Large intestine (tissue), 3 donors: Measurements from ENCODE around the gene PARP1. TPM values are rescaled to one million over a fixed set of nuclear protein-coding genes. Genes with fewer than 3 reads are reported as not detected.

Experiments used
- DNase-seq, 2 donors: peaks; one replicate each; pipeline versions ENCODE4 v3.0.0 to v3.0.0-alpha.2; 2013
- H3K27ac ChIP-seq: one replicate; pipeline ENCODE4 v1.5.1; 2013; ENCODE audit warnings: low read length
- H3K27me3 ChIP-seq: 2 replicates; pipeline ENCODE4 v1.6.1; 2013; ENCODE audit warnings: low read length; ENCODE audit not compliant: control insufficient read depth, insufficient read depth
- H3K36me3 ChIP-seq: 2 replicates; pipeline ENCODE4 v1.6.1; 2013; ENCODE audit warnings: low read length; ENCODE audit not compliant: control insufficient read depth, insufficient read depth
- H3K4me1 ChIP-seq: one replicate; pipeline ENCODE4 v1.6.1; 2013; ENCODE audit warnings: low read length; ENCODE audit not compliant: control insufficient read depth, insufficient read depth
- H3K4me3 ChIP-seq: one replicate; pipeline ENCODE4 v1.5.1; 2013; ENCODE audit warnings: low read length
- H3K9me3 ChIP-seq: one replicate; pipeline ENCODE4 v1.6.1; 2013; ENCODE audit warnings: mild to moderate bottlenecking, low read depth, low read length, moderate library complexity; ENCODE audit not compliant: control insufficient read depth
- WGBS: methylation state at CpG from one replicate; pipeline ENCODE4 v1.1.5; 2013; ENCODE audit warnings: low lambda C conversion rate; ENCODE audit not compliant: insufficient coverage; 5-methylcytosine and 5-hydroxymethylcytosine counted together
- polyA plus RNA-seq: library from polyadenylated mRNA; unstranded; fragments of 120-200 nt; gene quantifications from one replicate; pipeline ENCODE4 v1.2.1, GENCODE V29; 2013

The PARP1 gene
- polyA plus RNA-seq, 1 donor = 63.0 TPM

DNA sequence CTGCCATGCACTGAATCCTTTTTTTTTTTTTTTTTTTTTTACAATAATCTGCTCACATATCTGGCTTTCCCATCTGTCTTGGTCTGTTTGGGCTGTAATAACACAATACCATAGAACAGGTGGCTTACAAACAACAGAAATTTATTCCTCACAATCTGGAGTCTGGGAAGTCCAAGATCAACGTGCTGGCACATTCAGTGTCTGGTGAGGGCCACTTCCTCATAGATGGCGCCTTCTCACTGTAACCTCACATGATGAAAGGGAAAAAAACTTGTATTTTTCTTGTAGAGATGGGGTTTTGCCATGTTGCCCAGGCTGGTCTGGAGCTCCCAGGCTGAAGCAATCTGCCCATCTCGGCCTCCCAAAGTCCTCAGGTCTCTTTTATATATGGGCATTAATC is 13.0 kb upstream of the PARP1 start:
- H3K27ac ChIP-seq = no peak overlapping the region
- WGBS = no CpG with 5 or more reads among the region's 3 CpGs

DNA sequence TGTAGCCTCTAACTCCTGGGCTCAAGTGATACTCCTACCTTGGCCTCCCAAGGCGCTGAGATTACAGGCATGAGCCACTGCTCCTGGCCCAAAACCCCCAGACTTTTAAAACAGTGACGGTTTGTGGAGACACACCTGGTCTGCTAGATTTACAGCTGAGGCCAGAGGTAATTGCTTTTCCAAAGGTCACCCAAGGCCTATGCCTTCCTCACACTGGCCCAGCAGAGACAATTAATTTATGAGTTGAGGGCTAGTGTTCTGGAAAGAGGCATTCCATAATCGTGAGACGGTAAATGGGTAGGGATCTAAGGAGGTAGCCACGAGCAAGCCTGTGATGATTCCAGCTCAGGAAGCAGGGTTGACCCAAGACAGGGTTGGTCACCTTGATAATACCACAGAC is 12.4 kb upstream of the PARP1 start:
- H3K4me3 ChIP-seq = no peak overlapping the region
- peaks cover 8% of the 10 kb centered on the region for H3K27me3 ChIP-seq
- H3K27ac ChIP-seq = no peak overlapping the region
- DNase-seq = peak in 1 of 2 donors; percentile 35
- no peaks in the 10 kb centered on the region for H3K36me3 ChIP-seq
- no peaks in the 10 kb centered on the region for H3K4me1 ChIP-seq
- H3K9me3 ChIP-seq = no peaks in the 10 kb centered on the region
- no CpG with 5 or more reads among the region's 5 CpGs for WGBS

More for the DNA sequence above, 13.0 kb upstream of the PARP1 start:
- no peak for DNase-seq
- Histone ChIP-seq H3K4me3 (no peak overlapping the region), H3K4me1 (no peaks in the 10 kb centered on the region), H3K9me3 (no peaks in the 10 kb centered on the region), H3K36me3 (no peaks in the 10 kb centered on the region), H3K27me3 (peaks cover 10% of the 10 kb centered on the region)

DNA sequence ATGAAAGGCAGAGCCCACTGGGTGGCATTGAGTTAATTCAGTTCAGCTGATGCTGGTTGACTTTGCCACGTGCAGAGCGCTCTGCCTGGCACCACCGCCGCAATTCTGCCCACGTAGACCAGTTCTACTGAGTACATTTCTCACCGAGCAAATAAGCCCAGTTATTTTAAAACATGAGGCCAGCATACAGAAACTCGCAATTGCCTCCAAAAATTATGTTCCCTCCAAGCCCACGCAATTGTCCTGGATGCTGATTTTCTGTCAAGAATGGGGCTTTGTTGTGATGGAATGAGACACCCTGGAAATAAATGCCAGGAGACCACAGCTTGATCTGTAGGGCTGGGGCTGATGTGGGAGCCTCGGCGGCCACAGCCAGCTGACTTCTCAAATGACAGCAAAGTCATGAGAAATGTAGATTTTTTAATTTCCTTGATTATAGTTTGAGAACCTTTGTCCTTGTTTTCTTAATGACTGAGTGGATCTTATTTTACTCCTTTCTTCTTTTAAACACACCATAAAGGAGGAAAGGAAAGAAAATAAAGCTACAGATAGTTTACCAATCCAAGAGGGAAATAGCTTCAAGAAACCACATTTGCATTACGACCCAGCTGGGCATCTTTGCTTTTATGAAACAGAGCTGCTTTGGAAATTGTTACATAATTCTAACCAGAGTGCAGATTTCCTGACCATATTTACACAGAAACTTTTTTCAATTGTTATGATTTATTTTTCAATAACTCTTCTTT is 11.6 kb upstream of the PARP1 start:
- Histone ChIP-seq H3K9me3 (no peaks in the 10 kb centered on the region), H3K36me3 (no peaks in the 10 kb centered on the region), H3K4me3 (no peak overlapping the region), H3K27ac (no peak overlapping the region), H3K4me1 (no peaks in the 10 kb centered on the region), H3K27me3 (peaks cover 8% of the 10 kb centered on the region)
- no CpG with 5 or more reads among the region's 11 CpGs for WGBS
- DNase-seq = no peak

DNA sequence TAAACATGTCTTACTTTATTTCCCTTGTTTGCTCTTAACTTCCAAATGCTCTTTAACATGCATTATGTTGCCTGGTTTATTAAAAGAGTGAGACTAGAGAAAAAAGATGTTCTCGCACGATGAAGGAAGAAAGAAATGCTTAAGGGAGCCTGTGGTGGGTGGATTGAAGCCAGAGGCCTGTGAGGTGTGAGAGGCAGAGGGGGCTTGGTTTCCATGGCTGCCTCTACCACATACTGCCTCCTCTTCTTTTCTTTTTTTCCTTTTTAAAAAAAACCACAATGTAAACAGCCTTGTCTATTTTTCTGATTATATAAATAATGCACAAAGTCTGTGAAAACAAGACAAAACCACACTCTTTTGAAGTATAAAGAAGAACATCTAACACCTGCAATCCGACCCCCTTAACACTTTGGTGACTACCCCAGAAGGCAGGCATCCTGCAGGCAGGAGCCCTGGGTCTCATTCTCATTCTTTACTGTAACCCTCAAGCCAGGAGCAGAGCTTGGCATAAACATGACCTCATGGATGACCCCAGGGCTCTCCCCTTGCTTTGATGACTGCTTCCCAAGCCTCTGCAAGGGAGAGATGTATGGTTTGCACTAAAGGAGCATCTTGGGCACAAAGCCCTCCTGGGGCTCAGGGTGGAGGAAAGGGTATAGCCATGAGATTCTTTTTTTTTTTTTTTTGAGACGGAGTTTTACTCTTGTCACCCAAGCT is 10.1 kb upstream of the PARP1 start:
- no CpG with 5 or more reads among the region's 4 CpGs for WGBS
- no peaks in the 10 kb centered on the region for H3K36me3 ChIP-seq
- no peak overlapping the region for H3K27ac ChIP-seq
- no peak overlapping the region for H3K4me3 ChIP-seq
- no peaks in the 10 kb centered on the region for H3K9me3 ChIP-seq
- H3K4me1 ChIP-seq = no peaks in the 10 kb centered on the region
- peaks cover 11% of the 10 kb centered on the region for H3K27me3 ChIP-seq
- DNase-seq = no peak

DNA sequence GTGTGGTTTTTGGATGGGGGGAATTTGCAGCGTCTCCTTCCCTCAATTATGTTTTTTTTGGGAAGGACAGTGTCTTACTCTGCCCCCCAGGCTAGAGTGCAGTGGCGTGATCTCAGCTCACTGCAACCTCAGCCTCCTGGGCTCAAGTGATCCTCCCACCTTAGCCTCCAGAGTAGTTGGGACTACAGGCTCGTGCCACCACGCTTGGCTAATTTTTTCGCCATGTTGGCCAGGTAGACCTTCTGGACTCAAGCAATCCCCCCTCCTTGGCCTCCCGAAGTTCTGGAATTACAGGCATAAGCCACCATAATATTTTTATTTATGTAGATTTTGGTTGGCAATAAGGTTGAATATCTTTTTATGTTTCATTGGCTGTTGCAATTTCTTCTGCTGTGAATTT is 9.5 kb upstream of the PARP1 start:
- Histone ChIP-seq H3K36me3 (no peaks in the 10 kb centered on the region), H3K4me3 (no peak overlapping the region)

DNA sequence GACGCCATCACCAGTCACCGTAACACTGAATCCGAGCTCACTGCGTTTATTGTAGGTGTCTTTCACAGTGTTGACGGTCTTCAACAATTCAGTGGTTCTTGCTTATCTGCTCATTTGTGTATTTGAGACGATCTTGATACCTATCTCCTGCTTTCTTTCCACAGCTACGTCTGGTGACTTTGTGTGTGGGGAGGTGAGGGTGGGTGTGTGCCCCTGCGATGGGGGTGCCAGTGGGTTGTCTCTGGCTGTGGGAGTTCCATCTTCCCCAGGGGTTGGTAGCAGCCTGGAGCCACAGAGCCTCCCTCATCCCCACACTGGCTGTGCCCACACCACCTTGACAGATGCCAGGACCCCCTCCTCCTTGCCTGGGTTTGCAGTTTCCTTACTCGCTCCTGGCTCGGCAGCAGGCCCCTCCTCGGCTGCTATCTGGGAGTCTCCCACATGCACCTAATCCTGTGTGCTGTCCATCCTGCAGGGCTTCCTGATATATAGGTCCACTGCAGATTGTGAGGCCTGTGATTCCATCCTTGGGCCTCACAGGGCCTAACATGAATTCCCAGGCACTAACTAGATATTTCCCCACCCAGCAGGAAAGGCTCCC is 6.3 kb upstream of the PARP1 start:
- Histone ChIP-seq H3K27me3 (peaks cover 16% of the 10 kb centered on the region), H3K36me3 (no peaks in the 10 kb centered on the region), H3K9me3 (no peaks in the 10 kb centered on the region), H3K4me3 (no peak overlapping the region), H3K4me1 (no peaks in the 10 kb centered on the region), H3K27ac (no peak overlapping the region)
- WGBS = no CpG with 5 or more reads among the region's 11 CpGs
- no peak for DNase-seq

More for the DNA sequence above, 9.5 kb upstream of the PARP1 start:
- H3K27me3 ChIP-seq = peaks cover 13% of the 10 kb centered on the region
- no peaks in the 10 kb centered on the region for H3K4me1 ChIP-seq
- no peak for DNase-seq
- no peaks in the 10 kb centered on the region for H3K9me3 ChIP-seq
- WGBS = no CpG with 5 or more reads among the region's 6 CpGs
- H3K27ac ChIP-seq = no peak overlapping the region

DNA sequence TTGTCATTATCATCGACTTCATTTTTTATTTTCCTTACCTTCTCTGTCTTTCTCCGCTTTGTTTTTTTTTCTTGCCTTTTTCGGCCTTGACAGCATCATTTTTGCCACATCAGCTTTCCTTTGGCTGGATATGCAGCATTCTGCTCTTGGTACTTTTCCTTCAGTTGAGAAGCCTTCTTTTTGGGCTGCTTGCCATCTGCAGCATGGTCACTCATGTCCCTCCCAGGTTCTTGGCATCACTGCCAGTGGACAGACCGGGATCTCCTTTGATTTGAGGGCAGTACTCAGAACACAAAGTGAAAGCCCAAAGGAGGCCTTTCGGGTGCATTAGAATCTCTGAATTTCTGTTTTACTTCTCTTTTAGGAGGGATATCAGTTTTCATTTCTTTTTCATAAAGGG is 3.7 kb upstream of the PARP1 start:
- Histone ChIP-seq H3K9me3 (no peaks in the 10 kb centered on the region), H3K4me1 (peaks cover 5% of the 10 kb centered on the region), H3K27me3 (peaks cover 16% of the 10 kb centered on the region), H3K36me3 (no peaks in the 10 kb centered on the region), H3K4me3 (no peak overlapping the region), H3K27ac (no peak overlapping the region)
- no peak for DNase-seq
- 95% methylated on average over 2 of the region's 5 CpGs for WGBS

DNA sequence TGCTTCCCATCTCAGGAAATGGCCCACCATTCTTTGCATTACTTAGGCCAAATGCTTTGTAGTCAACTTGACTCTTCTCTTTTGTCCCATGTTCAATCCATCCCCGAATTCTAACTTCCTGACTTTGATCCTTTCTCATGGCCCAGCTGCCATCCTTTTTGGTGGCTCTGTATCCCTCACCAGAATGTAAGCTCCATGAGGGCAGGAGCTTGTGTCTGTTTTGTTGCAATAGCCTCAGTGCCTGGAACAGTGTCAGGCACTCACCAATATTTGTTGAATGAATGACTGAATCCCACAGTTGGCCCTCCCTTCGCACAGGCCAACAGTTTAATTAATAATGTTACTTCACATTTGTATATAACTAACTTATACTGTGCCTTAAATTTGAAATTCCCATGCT is 3.1 kb upstream of the PARP1 start:
- WGBS = 100% methylated on average over 1 of the region's 2 CpGs
- no peak for DNase-seq
- H3K4me1 ChIP-seq = peaks cover 11% of the 10 kb centered on the region

DNA sequence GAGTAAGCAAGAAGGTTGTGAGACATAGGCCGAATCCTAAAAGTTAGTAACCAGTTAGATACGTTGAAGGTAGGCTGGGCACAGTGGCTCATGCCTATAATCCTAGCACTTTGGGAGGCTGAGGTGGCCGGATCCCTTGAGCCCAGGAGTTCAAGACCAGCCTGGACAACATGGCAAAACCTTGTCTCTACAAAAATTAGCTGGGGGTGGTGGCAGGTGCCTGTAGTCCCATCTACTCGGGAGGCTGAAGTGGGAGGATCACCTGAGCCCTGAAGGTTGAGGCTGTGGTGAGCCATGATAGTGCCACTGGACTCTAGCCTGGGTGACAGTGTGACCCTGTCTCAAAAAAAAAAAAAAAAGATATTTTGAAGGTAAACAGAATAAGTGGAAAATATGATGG is 1.5 kb upstream of the PARP1 start:
- no CpG with 5 or more reads among the region's 4 CpGs for WGBS
- Histone ChIP-seq H3K4me3 (no peak overlapping the region), H3K27ac (no peak overlapping the region), H3K27me3 (peaks cover 13% of the 10 kb centered on the region), H3K4me1 (peaks cover 17% of the 10 kb centered on the region), H3K9me3 (no peaks in the 10 kb centered on the region), H3K36me3 (no peaks in the 10 kb centered on the region)
- DNase-seq = no peak

More for the DNA sequence above, 3.1 kb upstream of the PARP1 start:
- peaks cover 16% of the 10 kb centered on the region for H3K27me3 ChIP-seq
- H3K36me3 ChIP-seq = no peaks in the 10 kb centered on the region
- no peak overlapping the region for H3K27ac ChIP-seq
- H3K4me3 ChIP-seq = no peak overlapping the region
- H3K9me3 ChIP-seq = no peaks in the 10 kb centered on the region

DNA sequence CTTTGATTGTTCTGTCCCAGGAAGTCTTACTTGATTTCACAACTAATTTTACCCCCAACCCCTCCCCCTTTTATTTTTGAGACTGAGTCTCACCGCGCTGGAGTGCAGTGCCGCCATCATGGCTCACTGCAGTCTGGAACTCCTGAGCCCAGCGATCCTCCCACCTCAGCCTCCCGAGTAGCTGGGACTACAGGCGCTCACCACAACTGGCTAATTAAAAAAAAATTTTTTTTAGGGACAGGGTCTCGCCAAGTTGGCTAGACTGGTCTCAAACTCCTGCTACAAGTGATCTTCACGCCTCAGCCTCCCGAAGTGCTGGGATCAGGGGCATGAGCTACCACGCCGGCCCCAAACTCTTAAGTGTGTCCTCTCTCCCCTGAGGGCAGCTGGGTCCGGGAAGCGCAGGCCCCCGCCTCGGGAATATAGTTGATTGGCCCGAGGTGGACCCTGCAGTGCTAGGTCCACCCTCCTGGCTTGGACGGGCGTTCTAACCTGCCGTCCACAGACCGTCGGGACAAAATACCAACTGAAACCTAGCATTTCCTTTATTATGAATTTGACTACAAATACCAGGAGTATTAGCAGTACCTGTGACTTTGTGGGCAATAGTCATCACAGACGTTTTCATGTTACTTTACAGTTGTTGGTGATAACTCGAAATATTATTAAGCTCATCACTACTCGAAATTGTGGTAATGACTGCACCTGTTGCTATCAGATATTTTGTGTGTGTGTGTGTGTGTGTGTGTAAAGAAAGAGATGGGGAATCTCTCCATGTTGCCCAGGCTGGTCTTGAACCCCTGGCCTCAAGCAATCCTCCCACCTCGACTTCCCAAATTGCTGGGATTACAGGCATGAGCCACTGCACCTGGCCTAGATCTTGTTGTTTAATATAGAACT is 642 bp upstream of the PARP1 start:
- Histone ChIP-seq H3K27ac (peak overlapping the region; percentile 40), H3K4me1 (peaks cover 17% of the 10 kb centered on the region), H3K36me3 (no peaks in the 10 kb centered on the region), H3K9me3 (no peaks in the 10 kb centered on the region), H3K27me3 (peaks cover 8% of the 10 kb centered on the region), H3K4me3 (peak overlapping the region; percentile 48)
- DNase-seq = no peak
- WGBS = no CpG with 5 or more reads among the region's 25 CpGs
